ENCODE results near the gene SFXN4.

GRCh38 chr10:119136084-119136483 lies 29.4 kb downstream of the SFXN4 start:
- no peak for TF ChIP-seq CTCF (IDR thresholded peaks at IDR 0.05)
- TF ChIP-seq POLR2A (IDR thresholded peaks at IDR 0.05), result no peak

Data from adrenal gland (tissue), 5 donors.